GM19239 (cell line): ENCODE data around the gene FAM174B.

ENCODE experiments used
- DNase-seq: peaks from one replicate; pipeline ENCODE4 v3.0.0; 2011; ENCODE audit warnings: low spot score; ENCODE audit not compliant: insufficient read length
- FAIRE-seq: peaks from 2 replicates; lab custom pipeline; 2011; peaks lifted over from hg19 to GRCh38; lab: Jason Lieb, UNC

FAM174B gene

GRCh38 chr15:92579931-92580470 is 75.6 kb downstream of the FAM174B start:
- FAIRE-seq, result no peak
- no peak for DNase-seq

GRCh38 chr15:92579486-92579885 is 76.1 kb downstream of the FAM174B start:
- DNase-seq, result no peak
- no peak for FAIRE-seq

GRCh38 chr15:92578096-92578835 is 77.3 kb downstream of the FAM174B start:
- no peak for FAIRE-seq
- no peak for DNase-seq

- no peak for FAIRE-seq
- no peak for DNase-seq
Observed at GRCh38 chr15:92576597-92577200, 78.9 kb downstream of the FAM174B start.

- FAIRE-seq (no peak), DNase-seq (no peak)
Observed at GRCh38 chr15:92574566-92574965, 81.0 kb downstream of the FAM174B start.

GRCh38 chr15:92574161-92574560 is 81.4 kb downstream of the FAM174B start:
- FAIRE-seq, result no peak
- no peak for DNase-seq

GRCh38 chr15:92571824-92572223 is 83.8 kb downstream of the FAM174B start:
- FAIRE-seq (no peak), DNase-seq (no peak)

GRCh38 chr15:92570391-92570790 is 85.2 kb downstream of the FAM174B start:
- DNase-seq, result no peak
- FAIRE-seq, result no peak

- FAIRE-seq, result no peak
- DNase-seq, result no peak
Observed at GRCh38 chr15:92569778-92570177, 85.8 kb downstream of the FAM174B start.
